Measurements from ENCODE around the gene TFR2.
"Not testable (repeated sequence)": the region's sequence is repeated elsewhere in the genome, so short reads cannot be mapped to it uniquely, and the experiment has no call there.

Gene TFR2

DNA sequence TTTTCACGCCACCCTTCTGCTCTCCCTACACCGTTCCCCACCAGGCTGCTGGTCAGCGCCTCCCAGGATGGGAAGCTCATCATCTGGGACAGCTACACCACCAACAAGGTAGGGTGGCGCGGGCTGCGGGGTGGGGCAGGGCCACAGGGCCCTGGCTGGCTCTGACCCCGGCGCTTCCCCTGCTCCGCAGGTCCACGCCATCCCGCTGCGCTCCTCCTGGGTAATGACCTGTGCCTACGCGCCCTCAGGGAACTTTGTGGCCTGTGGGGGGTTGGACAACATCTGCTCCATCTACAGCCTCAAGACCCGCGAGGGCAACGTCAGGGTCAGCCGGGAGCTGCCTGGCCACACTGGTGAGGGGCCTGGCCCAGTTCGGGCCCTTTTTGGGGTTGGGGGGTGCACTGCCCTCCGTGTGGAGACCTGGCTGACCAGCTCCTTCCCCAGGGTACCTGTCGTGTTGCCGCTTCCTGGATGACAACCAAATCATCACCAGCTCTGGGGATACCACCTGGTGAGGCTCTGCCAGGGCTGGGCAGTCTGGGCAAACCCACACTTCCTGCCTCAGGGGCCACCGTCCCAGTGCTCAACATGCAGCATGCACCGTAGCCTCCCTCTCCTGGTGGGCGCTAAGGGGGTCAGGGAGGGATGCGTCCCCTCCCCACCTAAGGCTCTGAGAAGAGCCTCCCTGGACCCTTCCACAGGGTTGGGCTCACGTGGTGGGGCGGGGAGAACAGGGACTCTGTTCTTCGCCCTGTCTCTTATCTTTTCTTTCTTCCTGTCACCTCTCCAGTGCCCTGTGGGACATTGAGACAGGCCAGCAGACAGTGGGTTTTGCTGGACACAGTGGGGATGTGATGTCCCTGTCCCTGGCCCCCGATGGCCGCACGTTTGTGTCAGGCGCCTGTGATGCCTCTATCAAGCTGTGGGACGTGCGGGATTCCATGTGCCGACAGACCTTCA lies 36.2 kb upstream of the TFR2 start:
- DNase-seq, result peak; percentile 24

DNA sequence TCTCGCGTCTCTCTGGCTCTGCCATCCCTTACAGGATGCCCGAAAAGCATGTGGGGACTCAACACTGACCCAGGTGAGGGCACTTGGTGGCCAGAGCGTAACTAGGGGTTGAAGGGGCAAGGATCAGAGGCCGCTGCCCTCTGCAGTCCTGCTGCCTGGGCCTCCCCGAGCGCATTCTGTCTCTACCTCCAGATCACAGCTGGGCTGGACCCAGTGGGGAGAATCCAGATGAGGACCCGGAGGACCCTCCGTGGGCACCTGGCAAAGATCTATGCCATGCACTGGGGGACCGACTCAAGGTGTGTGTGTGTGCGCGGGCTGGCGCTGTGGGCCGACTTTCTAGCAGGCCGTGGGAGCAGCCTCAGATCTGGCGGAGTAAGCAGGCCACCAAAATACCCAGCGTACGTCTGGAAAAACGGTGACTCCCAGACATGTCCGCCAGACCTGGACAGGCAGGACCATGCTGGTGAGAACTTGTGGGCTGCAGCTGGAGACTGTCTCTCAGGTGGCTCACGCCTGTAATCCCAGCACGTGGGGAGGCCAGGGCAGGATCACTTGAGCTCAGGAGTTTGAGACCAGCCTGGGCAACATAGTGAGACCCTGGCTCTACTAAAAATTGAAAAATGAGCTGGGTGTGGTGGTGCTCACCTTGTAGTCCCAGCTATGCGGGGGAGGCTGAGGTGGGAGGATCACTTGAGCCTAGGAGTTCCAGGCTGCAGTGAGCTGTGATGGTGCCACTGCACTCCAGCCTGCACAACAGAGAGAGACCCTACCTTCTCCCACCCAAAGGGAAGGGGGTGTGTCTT lies 35.4 kb upstream of the TFR2 start:
- no peak for DNase-seq

DNA sequence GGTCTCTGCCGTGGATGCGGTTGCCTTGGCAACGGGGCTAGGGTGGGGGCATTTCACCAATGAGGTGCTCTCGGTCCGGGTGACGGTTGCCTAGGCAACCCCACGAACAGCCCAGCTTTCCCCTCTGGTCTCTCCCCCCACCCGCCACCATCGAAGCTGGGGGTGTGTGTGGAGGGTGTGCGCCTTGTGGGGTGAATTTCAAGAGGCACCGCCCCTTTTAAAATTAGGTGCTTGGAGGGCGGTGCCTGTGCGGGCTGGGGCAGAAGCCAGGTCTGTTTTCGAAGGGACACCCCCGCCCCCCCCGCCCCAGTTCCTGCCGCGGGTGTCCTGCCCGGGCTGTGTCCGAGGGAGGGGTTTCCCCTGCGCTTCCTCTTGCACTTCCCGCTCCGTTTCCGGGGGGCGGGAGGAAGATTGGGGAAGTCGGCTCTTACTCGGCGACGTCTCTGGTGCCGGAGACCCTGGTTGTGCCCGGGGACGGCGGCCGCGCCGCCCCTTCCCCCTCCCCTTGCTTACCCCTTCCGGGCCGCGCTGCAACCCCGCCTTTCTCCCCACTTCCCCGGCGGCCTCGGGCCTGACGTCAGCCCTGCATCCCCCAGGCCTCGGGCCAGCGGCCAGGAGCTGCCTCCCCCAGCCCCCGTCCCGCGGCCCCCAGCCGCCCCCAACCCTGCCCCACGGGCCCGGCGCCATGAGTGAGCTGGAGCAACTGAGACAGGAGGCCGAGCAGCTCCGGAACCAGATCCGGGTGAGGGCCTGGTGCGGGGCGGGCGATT lies 34.4 kb upstream of the TFR2 start:
- peak; percentile 92 for DNase-seq

DNA sequence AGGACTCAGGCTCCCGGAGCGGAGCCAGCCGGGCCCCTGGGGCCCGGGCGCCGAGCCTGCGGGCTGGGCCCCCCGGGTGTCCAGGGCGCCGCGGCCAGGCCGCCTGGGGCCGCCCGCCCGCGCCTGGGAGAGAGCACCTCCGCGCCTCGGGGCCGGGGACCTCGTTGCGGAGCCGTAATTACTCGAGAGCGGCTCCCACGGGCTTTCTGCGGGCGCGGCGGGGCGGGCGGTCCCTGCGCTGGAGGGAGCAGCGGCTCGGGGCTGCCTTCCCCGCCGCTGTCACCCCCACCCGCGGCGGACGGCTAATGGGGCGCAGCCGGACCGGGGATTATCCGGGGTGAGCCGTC lies 33.7 kb upstream of the TFR2 start:
- DNase-seq, result no peak

- DNase-seq, result peak; percentile 56
These were observed 33.2 kb upstream of the TFR2 start for GRCh38 chr7:100674411-100675104.

DNA sequence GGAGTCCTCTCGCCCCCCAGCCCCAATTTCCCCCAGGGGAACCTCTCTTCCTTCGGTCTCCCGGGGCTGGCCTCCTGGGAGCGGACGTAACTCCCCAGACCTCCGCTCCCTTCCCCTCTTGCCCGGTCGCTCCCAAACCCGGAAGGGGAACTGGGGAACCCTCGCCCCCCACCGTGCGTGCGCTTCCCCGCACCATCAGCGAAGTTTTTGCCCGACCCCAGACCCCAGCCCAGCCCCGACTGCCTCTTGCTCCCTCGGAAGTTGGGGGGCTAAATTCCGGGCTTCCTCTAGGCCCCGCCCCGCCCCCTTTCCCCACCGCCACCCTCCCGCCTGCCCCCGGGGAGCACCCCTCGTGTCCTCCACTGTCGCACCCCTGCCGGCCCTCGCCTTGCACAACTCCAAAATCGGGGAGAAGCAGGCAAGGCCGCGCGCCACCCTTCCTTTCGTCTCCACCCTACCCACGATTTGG lies 32.6 kb upstream of the TFR2 start:
- DNase-seq, result peak; percentile 70

DNA sequence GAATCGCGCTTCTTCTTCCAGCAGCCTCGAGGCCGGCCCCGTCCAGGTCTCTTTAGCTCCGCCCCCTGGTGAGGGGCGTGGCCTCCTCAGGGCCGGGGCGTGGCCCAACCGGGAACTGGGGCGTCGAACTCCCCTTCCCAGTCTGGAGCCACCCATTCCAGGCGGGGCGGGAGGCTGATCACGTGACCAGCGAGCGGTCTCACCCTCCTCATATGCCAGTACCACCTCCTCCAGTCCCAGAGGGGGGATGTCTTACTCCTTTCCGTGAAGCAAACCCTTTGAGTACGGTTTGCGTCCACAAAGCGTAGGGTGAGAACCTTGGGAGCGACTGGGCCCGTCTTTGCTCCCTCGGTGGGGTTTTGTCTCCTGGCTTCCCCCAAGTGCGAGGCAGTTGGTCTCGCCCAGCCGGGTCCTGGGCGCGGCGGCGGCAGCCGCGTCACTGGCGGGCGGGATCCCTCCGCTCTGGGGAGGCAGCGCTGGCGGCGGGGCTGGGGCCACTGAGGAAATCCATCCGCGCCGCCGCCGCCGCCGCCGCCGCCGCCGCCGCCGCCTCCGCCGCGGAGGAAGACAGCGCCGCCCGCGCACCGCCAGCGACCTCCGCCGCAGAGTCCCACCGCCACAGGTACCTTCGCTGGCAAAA lies 32.1 kb upstream of the TFR2 start, which contains the start of gene GNB2:
Gene GNB2 (plus strand): TSS at position 439 of the 640 bp plus-strand sequence. CDS start 2,526 bp downstream, outside the sequence.
- peak; percentile 98 for DNase-seq

GRCh38 chr7:100671353-100672327 lies 30.3 kb upstream of the TFR2 start:
- no peak for DNase-seq

DNA sequence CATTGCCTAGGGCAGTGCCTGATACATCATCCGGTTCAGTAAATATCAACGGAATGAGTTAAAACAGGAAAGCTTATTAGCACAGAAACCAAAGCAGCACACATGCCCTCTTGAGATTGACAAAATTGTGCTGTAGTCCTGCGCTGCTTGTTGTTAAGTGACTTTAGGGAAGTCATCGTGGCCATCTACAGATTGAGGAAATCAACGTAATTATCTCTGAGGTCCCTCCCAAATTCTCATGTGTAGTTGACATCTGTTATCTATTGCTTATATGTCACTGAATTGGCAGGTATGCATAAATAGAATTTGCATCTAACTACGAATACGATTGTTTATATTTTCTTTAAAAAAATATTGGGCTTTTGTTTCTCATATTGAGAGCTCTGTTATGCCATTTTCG lies 28.7 kb upstream of the TFR2 start:
- peak; percentile 40 for DNase-seq

DNA sequence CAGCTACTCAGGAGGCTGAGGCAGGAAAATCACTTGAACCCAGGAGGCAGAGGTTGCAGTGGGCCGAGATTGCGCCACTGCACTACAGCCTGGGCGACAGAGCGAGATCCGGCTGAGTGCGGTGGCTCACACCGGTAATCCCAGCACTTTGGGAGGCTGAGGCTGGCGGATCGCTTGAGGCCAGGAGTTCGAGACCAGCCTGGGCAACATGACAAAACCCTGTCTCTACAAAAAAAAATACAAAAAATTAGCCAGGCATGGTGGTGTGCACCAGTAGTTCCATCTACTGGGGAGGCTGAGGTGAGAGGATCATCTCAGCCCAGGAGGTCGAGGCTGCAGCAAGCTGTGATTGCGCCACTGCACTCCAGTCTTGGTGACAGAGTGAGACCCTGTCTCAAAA lies 27.8 kb upstream of the TFR2 start:
- not testable (repeated sequence) for DNase-seq

- DNase-seq, result no peak
These were observed 26.7 kb upstream of the TFR2 start for GRCh38 chr7:100668069-100668449.

DNA sequence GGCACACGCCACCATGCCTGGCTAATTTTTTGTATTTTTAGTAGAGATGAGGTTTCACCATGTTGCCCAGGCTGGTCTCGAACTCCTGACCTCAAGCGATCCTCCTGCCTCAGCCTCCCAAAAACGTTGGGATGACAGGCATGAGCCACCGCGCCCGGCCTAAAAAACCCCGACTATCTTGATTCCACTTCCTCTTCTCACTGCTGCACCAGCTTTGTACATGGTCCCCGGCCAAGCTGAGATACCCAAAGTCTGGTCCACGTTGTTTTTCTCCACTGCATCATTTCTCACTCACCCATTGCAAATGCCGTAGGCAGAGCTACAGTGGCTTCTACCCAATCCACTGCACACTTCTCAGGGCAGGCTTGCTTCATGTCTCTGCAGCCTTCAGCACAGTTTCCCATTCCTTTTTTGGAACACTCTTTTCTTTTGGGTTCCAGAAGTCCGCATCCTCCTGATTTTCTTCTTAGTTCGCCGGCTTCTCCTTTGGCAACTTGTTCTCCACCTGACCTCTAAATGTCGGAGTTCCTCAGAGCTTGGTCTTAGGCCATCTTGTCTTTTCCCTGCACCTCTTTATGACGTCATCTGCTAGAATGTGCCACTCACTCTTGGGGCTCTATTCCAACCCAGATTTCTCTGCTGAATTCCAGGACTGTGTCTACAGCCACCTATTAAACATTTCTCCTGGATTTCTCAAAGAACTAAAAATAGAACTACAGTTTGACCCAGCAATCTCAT lies 26.1 kb upstream of the TFR2 start:
- no peak for DNase-seq

- no peak for DNase-seq
These were observed 23.9 kb upstream of the TFR2 start for GRCh38 chr7:100665168-100665726.

GRCh38 chr7:100662194-100662776 lies 20.9 kb upstream of the TFR2 start:
- DNase-seq, result peak; percentile 58

GRCh38 chr7:100655908-100656674 lies 14.7 kb upstream of the TFR2 start, which contains the start of gene ACTL6B:
Gene ACTL6B (minus strand): TSS chr7:100656448. CDS start chr7:100656354, 94 bp downstream.
- DNase-seq, result peak; percentile 86

GRCh38 chr7:100654908-100655831 lies 13.8 kb upstream of the TFR2 start:
- DNase-seq, result no peak
